Nephron (organoid): ENCODE measurements around the gene CALML4.
A peak's percentile ranks its signal among the peaks of the same experiment; 100 is the strongest.
"Not testable (repeated sequence)": the region's sequence is repeated elsewhere in the genome, so short reads cannot be mapped to it uniquely, and the experiment has no call there.

ENCODE experiments used
- H3K27ac Mint-ChIP-seq, 3 experiments: 2 replicates each; pipeline ENCODE4 v1.8.0; 2020; ENCODE audit warnings: mixed read lengths in 3 of 3, mild to moderate bottlenecking in 2 of 3, moderate library complexity in 1 of 3
- H3K27me3 Mint-ChIP-seq: 2 replicates; pipeline ENCODE4 v1.8.0; 2021; ENCODE audit warnings: low read depth, mild to moderate bottlenecking, moderate library complexity, mixed read lengths
- H3K36me3 Mint-ChIP-seq: 2 replicates; pipeline ENCODE4 v1.8.0; 2020; ENCODE audit warnings: low read depth, mixed read lengths
- H3K4me1 Mint-ChIP-seq: 2 replicates; pipeline ENCODE4 v1.8.0; 2020; ENCODE audit warnings: mixed read lengths
- H3K4me3 Mint-ChIP-seq, 3 experiments: 2 replicates each; pipeline ENCODE4 v1.8.0; 2020; ENCODE audit warnings: mild to moderate bottlenecking in 3 of 3, mixed read lengths in 3 of 3, moderate library complexity in 2 of 3
- H3K9me3 Mint-ChIP-seq: 2 replicates; pipeline ENCODE4 v1.8.0; 2020; ENCODE audit warnings: mixed read lengths
- TF ChIP-seq, protein P1 (sequence below), 3 experiments: fragments of 200-600 bp; sonication (generic); IDR thresholded peaks; one replicate each; pipeline ENCODE4 v1.5.0; 2021; ENCODE audit warnings: antibody characterized with exemption in 3 of 3; ENCODE audit not compliant: unreplicated experiment in 3 of 3

The CALML4 gene

DNA sequence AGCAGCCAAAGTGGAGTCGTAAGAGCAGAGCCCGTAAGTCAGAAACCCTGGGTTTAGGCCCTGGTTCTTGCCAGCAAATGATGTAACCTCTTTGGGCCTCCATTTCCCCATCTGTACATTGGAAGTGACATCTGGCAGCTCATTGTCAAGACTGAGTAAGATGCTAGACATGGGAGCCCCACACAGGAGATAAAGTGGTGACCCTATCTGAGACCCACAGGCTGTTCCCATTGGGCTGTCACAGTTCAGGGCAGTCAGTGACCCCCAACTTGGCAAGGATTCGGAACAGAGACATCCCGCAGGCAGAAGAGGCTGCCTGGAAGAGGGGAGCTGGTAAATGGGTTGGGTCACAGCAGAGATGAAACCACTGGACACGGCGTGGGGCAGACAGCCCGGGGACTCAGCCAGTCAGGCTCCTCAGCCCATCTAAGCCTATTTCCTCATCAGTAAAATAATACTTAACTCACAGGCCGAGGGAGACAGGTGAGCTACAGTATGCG is 22.6 kb upstream of the CALML4 start:
- Mint-ChIP-seq H3K36me3 (peaks cover 11% of the 10 kb centered on the region), H3K9me3 (peaks cover 4% of the 10 kb centered on the region), H3K4me3 (peak overlapping the region; percentile 90 to 91 (median 91)), H3K27ac (peak overlapping the region; percentile 1 to 58 (median 30)), H3K4me1 (peaks cover 37% of the 10 kb centered on the region), H3K27me3 (no peaks in the 10 kb centered on the region)
- TF ChIP-seq, protein P1, sequence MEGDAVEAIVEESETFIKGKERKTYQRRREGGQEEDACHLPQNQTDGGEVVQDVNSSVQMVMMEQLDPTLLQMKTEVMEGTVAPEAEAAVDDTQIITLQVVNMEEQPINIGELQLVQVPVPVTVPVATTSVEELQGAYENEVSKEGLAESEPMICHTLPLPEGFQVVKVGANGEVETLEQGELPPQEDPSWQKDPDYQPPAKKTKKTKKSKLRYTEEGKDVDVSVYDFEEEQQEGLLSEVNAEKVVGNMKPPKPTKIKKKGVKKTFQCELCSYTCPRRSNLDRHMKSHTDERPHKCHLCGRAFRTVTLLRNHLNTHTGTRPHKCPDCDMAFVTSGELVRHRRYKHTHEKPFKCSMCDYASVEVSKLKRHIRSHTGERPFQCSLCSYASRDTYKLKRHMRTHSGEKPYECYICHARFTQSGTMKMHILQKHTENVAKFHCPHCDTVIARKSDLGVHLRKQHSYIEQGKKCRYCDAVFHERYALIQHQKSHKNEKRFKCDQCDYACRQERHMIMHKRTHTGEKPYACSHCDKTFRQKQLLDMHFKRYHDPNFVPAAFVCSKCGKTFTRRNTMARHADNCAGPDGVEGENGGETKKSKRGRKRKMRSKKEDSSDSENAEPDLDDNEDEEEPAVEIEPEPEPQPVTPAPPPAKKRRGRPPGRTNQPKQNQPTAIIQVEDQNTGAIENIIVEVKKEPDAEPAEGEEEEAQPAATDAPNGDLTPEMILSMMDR (IDR thresholded peaks at IDR 0.05; ENCODE audit: unreplicated experiment in 3 of 3): no peak

DNA sequence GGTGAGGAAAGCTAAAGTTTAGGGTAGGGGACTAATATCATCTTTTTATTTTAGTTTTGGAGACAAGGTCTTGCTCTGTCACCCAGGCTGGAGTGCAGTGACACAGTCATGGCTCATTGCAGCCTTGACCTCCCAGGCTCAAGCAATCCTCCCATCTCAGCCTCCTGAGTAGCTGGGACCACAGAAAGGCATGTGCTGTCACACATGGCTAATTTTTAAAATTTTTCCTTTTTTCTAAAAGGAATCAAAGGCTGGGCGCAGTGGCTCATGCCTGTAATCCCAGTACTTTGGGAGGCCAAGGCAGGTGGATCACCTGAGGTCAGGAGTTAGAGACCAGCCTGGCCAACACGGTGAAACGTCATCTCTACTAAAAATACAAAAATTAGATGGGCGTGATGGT is 20.3 kb upstream of the CALML4 start:
- H3K36me3 Mint-ChIP-seq: peaks cover 12% of the 10 kb centered on the region
- peak overlapping the region in 1 of 3 experiments; percentile 26 for H3K4me3 Mint-ChIP-seq
- not testable (repeated sequence) for H3K27ac Mint-ChIP-seq, H3K27me3 Mint-ChIP-seq, H3K9me3 Mint-ChIP-seq
- H3K4me1 Mint-ChIP-seq: peaks cover 23% of the 10 kb centered on the region

DNA sequence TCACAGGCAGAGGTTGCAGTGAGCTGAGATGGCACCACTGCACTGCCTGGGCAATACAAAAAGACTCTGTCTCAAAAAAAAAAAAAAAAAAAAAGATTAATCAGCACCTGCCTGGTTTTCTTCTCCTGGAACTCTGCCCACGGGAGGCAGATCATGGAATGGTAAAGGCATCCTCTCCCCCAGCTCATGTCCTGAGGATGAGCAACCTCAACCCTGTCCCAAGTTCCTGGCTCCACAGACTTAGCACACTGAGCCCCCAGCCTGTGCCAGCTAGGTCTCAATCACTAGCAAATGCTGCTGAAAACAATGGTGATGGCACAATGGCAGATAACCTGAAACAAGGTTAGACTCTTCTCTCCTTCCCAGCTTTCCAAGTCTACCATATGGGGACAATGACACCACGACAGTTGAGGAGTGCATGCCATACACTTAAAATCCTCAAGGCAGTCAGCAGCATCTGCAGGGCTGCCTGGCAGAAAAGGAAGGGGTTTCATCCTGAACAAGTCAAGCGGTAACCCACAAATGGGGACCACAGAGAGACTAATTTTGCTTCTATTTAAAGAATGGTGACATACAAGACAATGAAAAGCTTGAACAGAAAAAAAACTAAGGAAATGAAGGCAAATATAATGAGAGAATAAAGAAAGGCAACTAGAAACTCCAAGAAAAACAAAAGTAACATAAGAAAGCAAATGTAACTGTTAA is 19.6 kb upstream of the CALML4 start:
- Mint-ChIP-seq H3K4me1 (peaks cover 17% of the 10 kb centered on the region), H3K36me3 (peaks cover 19% of the 10 kb centered on the region), H3K4me3 (no peak overlapping the region), H3K27me3 (no peaks in the 10 kb centered on the region), H3K27ac (no peak overlapping the region), H3K9me3 (peaks cover 7% of the 10 kb centered on the region)
- TF ChIP-seq, protein P1 (IDR thresholded peaks at IDR 0.05; ENCODE audit: unreplicated experiment in 3 of 3): no peak

DNA sequence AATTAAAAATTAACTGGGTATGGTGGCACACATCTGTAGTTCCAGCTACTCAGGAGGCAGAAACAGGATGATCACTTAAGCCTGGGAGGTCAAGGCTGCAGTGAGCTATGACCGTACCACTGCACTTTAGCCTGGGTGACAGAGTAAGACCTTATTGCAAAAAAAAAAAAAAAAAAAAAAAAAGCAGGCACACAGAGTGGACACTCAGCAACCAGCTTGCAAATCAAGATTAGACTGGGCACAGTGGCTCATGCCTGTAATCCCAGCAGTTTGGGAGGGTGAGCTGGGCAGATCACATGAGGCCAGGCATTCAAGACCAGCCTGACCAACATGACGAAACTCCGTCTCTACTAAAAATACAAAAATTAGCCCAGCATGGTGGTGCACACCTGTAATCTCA is 19.0 kb upstream of the CALML4 start:
- Mint-ChIP-seq H3K4me1 (peaks cover 17% of the 10 kb centered on the region), H3K4me3 (no peak overlapping the region), H3K36me3 (peaks cover 19% of the 10 kb centered on the region), H3K27me3 (no peaks in the 10 kb centered on the region), H3K27ac (no peak overlapping the region), H3K9me3 (peaks cover 7% of the 10 kb centered on the region)
- TF ChIP-seq, protein P1 (IDR thresholded peaks at IDR 0.05; ENCODE audit: unreplicated experiment in 3 of 3): no peak

DNA sequence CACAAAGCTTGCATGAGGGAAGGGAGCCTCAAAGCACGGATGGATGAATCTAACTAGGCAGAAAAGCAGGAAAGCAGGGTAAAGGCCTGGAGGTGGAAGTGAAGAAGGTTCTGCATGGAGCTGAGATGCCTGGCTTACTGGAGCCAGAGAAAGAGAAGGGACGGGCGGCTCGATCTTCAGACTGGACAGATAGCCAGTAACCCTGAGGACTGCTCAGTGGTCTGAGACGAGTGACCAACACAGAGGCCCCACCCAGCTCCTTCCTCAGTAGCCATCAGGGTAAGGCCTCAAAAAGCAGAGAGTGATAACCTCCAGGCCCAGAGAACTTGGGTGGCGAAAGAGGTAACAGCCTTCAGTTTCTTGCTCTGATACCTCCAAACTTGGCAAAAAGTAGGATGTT is 18.0 kb upstream of the CALML4 start:
- no peak overlapping the region for H3K27ac Mint-ChIP-seq
- TF ChIP-seq, protein P1 (IDR thresholded peaks at IDR 0.05; ENCODE audit: unreplicated experiment in 3 of 3): no peak
- peaks cover 26% of the 10 kb centered on the region for H3K36me3 Mint-ChIP-seq
- peaks cover 7% of the 10 kb centered on the region for H3K9me3 Mint-ChIP-seq
- H3K27me3 Mint-ChIP-seq: no peaks in the 10 kb centered on the region
- H3K4me3 Mint-ChIP-seq: no peak overlapping the region
- peaks cover 10% of the 10 kb centered on the region for H3K4me1 Mint-ChIP-seq

DNA sequence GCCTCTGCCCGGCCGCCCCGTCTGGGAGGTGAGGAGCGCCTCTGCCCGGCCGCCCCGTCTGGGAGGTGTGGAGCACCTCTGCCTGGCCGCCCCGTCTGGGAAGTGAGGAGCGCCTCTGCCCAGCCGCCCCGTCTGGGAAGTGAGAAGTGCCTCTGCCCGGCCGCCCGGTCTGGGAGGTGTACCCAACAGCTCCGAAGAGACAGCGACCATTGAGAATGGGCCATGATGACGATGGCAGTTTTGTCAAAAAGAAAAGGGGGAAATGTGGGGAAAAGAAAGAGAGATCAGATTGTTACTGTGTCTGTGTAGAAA is 17.3 kb upstream of the CALML4 start:
- not testable (repeated sequence) for H3K27ac Mint-ChIP-seq, H3K4me3 Mint-ChIP-seq, H3K9me3 Mint-ChIP-seq, H3K4me1 Mint-ChIP-seq, H3K27me3 Mint-ChIP-seq
- H3K36me3 Mint-ChIP-seq: peaks cover 34% of the 10 kb centered on the region

DNA sequence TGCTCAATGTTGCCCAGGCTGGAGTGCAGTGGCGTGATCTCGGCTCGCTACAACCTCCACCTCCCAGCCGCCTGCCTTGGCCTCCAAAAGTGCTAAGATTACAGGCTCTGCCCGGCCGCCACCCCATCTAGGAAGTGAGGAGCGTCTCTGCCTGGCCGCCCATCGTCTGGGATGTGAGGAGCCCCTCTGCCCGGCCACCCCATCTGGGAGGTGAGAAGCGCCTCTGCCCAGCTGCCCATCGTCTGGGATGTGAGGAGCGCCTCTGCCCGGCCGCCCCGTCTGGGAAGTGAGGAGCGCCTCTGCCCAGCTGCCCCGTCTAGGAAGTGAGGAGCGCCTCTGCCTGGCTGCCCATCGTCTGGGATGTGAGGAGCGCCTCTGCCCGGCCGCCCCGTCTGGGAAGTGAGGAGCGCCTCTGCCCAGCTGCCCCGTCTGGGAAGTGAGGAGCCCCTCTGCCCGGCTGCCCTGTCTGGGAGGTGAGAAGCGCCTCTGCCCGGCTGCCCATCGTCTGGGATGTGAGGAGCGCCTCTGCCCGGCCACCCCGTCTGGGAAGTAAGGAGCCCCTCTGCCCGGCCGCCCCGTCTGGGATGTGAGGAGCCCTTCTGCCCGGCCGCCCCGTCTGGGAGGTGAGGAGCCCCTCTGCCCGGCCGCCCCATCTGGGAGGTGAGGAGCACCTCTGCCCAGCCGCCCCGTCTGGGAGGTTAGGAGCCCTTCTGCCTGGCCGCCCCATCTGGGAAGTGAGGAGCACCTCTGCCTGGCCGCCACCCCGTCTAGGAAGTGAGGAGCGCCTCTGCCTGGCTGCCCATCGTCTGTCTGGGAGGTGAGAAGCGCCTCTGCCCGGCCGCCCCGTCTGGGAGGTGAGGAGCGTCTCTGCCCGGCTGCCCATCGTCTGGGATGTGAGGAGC is 16.6 kb upstream of the CALML4 start:
- not testable (repeated sequence) for H3K4me1 Mint-ChIP-seq, H3K4me3 Mint-ChIP-seq, H3K27me3 Mint-ChIP-seq, H3K9me3 Mint-ChIP-seq, H3K27ac Mint-ChIP-seq
- H3K36me3 Mint-ChIP-seq: peaks cover 39% of the 10 kb centered on the region
